ENCODE data around the gene TBC1D10A. TPM values are rescaled to one million over a fixed set of nuclear protein-coding genes. Genes with fewer than 3 reads are reported as not detected.

TBC1D10A gene
- total RNA-seq, 1 experiment from 2014 or later = 12.6 TPM

DNA sequence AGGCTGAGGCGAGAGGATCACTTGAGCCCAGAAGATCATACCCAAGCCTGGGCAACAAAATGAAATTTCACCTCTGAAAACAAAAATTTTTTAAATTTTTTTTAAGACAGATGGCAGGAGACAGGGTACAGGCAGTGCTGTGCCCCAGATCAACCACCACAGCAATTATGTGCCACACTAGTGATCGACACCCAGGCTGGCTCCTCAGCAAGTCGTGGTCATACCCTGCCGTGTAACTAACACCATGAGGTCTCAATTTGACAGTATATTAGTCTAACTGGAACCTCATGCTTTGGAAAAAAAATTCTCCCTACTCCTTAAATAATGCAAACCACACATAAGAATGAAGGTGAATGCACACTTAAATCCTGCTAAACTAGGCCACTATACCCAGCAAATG, 21.7 kb upstream of the TBC1D10A start:
- BruUV-seq (replicated peaks) = no TSS peak
- Histone ChIP-seq H3F3A (ENCODE audit: low read length, unreplicated experiment) (no peaks in the 10 kb centered on the region), H4K20me1 (ENCODE audit: low read length) (0 out of 2 replicates have a peak, but pooled peaks cover 3% of the 10 kb centered on the region), H3K27me3 (ENCODE audit: low read length) (no peaks in the 10 kb centered on the region), H3K4me1 (ENCODE audit: insufficient read depth, low read length) (no peaks in the 10 kb centered on the region), H3K9me3 (ENCODE audit: low read length) (no peaks in the 10 kb centered on the region), H3K79me2 (ENCODE audit: low read length) (peaks cover 53% of the 10 kb centered on the region), H3K4me2 (ENCODE audit: low read length) (no peak overlapping the region), H3K4me3 (ENCODE audit: low read length) (no peak overlapping the region), H2AFZ (ENCODE audit: low read length) (no peak overlapping the region), H3K9ac (ENCODE audit: low read length) (no peak overlapping the region), H3K36me3 (ENCODE audit: low read depth, low read length) (peaks cover 58% of the 10 kb centered on the region), H3K9me2 (replicated peaks; ENCODE audit: low read length) (no peaks in the 10 kb centered on the region), H3K27ac (ENCODE audit: low read length) (no peak overlapping the region)
- intact Hi-C loops (cut with micrococcal nuclease) = no loop called here
- ChIA-PET POLR2A (ENCODE audit: unreplicated experiment) (interaction anchor here (0.5 kb wide), 1 partner anchor 157 kb away, joined by 3 read pairs; no protein-coding TSS in a partner anchor), CTCF (no interaction called here)
- no peak for DNase-seq
- no peak for ATAC-seq
- TF ChIP-seq EZH2 (IDR thresholded peaks at IDR 0.05; ENCODE audit: low read length, unreplicated experiment) (no peak), EZH2phosphoT487 (IDR thresholded peaks at IDR 0.05; ENCODE audit: borderline replicate concordance, low read length) (no peak)
- TF ChIP-seq, protein P1, sequence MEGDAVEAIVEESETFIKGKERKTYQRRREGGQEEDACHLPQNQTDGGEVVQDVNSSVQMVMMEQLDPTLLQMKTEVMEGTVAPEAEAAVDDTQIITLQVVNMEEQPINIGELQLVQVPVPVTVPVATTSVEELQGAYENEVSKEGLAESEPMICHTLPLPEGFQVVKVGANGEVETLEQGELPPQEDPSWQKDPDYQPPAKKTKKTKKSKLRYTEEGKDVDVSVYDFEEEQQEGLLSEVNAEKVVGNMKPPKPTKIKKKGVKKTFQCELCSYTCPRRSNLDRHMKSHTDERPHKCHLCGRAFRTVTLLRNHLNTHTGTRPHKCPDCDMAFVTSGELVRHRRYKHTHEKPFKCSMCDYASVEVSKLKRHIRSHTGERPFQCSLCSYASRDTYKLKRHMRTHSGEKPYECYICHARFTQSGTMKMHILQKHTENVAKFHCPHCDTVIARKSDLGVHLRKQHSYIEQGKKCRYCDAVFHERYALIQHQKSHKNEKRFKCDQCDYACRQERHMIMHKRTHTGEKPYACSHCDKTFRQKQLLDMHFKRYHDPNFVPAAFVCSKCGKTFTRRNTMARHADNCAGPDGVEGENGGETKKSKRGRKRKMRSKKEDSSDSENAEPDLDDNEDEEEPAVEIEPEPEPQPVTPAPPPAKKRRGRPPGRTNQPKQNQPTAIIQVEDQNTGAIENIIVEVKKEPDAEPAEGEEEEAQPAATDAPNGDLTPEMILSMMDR (conservative IDR thresholded peaks at IDR 0.05; ENCODE audit: low read depth, low read length) = no peak

DNA sequence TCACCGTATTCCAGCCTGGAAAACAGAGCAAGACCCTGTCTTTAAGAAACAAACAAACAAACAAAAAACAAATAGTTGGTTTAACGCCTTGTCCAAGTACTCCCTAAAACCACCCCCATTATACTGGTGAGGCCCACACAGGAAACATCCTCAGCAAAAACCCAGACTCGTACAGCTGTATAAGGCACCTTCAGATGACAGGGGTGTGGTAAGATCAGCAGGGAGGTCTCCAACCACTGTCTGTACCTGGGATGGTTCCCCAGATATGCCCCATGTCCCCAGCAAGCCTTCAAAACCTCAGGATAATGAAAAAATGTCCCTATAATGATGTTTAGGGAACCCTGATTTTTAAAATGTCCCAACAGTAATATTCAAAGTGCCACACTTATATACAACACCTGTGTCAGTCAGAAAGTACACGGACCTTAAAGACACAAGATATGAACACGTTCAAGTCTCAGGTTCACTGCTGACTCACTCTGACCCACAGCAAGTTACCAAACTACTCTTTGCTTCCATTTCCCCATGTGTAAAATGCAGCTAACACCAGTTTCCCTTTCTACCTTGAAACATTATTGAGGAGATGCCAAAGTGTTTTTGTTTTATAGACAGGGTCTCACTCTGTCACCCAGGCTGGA, 20.6 kb upstream of the TBC1D10A start:
- DNase-seq = peak; percentile 22
- Histone ChIP-seq H3K4me1 (ENCODE audit: insufficient read depth, low read length) (no peaks in the 10 kb centered on the region), H3K36me3 (ENCODE audit: low read depth, low read length) (peaks cover 61% of the 10 kb centered on the region), H3K27me3 (ENCODE audit: low read length) (no peaks in the 10 kb centered on the region), H4K20me1 (ENCODE audit: low read length) (0 out of 2 replicates have a peak, but pooled peaks cover 3% of the 10 kb centered on the region), H3F3A (ENCODE audit: low read length, unreplicated experiment) (no peaks in the 10 kb centered on the region), H3K79me2 (ENCODE audit: low read length) (peaks cover 46% of the 10 kb centered on the region), H3K9me2 (replicated peaks; ENCODE audit: low read length) (no peaks in the 10 kb centered on the region), H3K9ac (ENCODE audit: low read length) (no peak overlapping the region), H3K4me3 (ENCODE audit: low read length) (no peak overlapping the region), H3K4me2 (ENCODE audit: low read length) (no peak overlapping the region), H2AFZ (ENCODE audit: low read length) (no peak overlapping the region), H3K27ac (ENCODE audit: low read length) (no peak overlapping the region), H3K9me3 (ENCODE audit: low read length) (no peaks in the 10 kb centered on the region)
- TF ChIP-seq EZH2 (IDR thresholded peaks at IDR 0.05; ENCODE audit: low read length, unreplicated experiment) (no peak), EZH2phosphoT487 (IDR thresholded peaks at IDR 0.05; ENCODE audit: borderline replicate concordance, low read length) (no peak)
- TF ChIP-seq, protein P1 (conservative IDR thresholded peaks at IDR 0.05; ENCODE audit: low read depth, low read length) = no peak
- no TSS peak for BruUV-seq (replicated peaks)
- ATAC-seq = no peak
- ChIA-PET POLR2A (ENCODE audit: unreplicated experiment) (no interaction called here), CTCF (no interaction called here)
- intact Hi-C loops (cut with micrococcal nuclease) = no loop called here

DNA sequence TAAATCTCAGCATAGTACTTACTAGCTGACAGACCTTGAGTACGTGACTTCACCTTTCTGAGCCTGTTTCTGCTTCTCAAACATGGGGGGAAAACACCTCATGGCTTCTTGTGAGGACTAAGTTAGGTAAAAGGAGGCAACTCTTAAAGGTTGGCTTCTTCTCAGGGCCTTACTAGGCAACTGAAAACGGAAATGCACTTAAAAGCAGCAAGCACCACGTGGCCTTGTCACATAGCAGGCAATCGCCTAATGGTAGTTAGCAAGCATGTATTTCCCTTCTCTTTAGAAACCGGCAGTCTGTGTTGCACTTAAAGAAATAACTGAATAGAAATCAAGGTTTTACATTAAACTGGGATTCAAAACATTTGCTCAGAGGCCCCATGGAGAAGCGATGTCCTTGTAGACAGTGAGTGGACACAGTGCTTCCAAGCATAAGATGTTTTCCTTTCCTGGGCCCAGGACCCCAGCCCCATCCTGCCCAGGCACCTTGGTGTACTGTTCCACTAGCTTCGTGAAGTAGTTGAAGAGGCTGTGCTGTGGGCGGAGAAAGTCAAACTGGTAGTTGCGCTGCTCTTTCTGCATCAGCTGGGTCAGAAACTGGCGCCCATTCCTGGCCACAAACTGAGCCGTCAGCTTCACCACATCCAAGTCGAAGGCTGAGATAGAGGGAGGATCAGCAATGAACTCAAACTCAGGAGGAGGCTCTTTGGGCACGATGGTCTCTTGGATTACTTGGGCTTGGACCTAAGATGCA, 17.9 kb upstream of the TBC1D10A start:
- 0 out of 2 replicates have a peak, but pooled peaks cover 3% of the 10 kb centered on the region for H4K20me1 ChIP-seq (ENCODE audit: low read length)
- ATAC-seq (no peak), DNase-seq (no peak)
- intact Hi-C loops (cut with micrococcal nuclease) = no loop called here
- no peak overlapping the region for H3K4me2 ChIP-seq (ENCODE audit: low read length)
- ChIA-PET POLR2A (ENCODE audit: unreplicated experiment) (no interaction called here), CTCF (no interaction called here)
- no peak overlapping the region for H3K27ac ChIP-seq (ENCODE audit: low read length)
- H3K4me1 ChIP-seq (ENCODE audit: insufficient read depth, low read length) = no peaks in the 10 kb centered on the region
- no peak overlapping the region for H3K9ac ChIP-seq (ENCODE audit: low read length)
- H3K79me2 ChIP-seq (ENCODE audit: low read length) = peaks cover 20% of the 10 kb centered on the region
- no peaks in the 10 kb centered on the region for H3K9me2 ChIP-seq (replicated peaks; ENCODE audit: low read length)
- TSS peak; percentile 4 for BruUV-seq (replicated peaks)
- H3K36me3 ChIP-seq (ENCODE audit: low read depth, low read length) = peaks cover 53% of the 10 kb centered on the region
- H3F3A ChIP-seq (ENCODE audit: low read length, unreplicated experiment) = no peaks in the 10 kb centered on the region
- H3K27me3 ChIP-seq (ENCODE audit: low read length) = no peaks in the 10 kb centered on the region
- TF ChIP-seq EZH2phosphoT487 (IDR thresholded peaks at IDR 0.05; ENCODE audit: borderline replicate concordance, low read length) (no peak), EZH2 (IDR thresholded peaks at IDR 0.05; ENCODE audit: low read length, unreplicated experiment) (no peak)
- no peak overlapping the region for H2AFZ ChIP-seq (ENCODE audit: low read length)
- H3K4me3 ChIP-seq (ENCODE audit: low read length) = no peak overlapping the region
- H3K9me3 ChIP-seq (ENCODE audit: low read length) = no peaks in the 10 kb centered on the region

All from PC-3 (cell line).